IMR-90 (cell line): ENCODE results near the gene HMGB2. TPM values are rescaled to one million over a fixed set of nuclear protein-coding genes. Genes with fewer than 3 reads are reported as not detected.

Experiments
- ATAC-seq: fragments of 200-7000 bp; cut with Tn5 transposase; 2 replicates; pipeline ENCODE4 v1.9.1; 2020; ENCODE audit warnings: low read depth, mild to moderate bottlenecking, moderate library complexity
- BruUV-seq: library from RNA; stranded (reverse); fragments of 400-500 nt; replicated peaks from 2 replicates; lab custom pipeline; 2021; lab: Mats Ljungman, UMichigan
- CTCF ChIA-PET: fragments of 300-600 bp; formaldehyde crosslinking; extraction: SDS; loops from one replicate; lab custom pipeline; 2021; ENCODE audit warnings: antibody characterized with exemption; lab: Yijun Ruan, JAX
- POLR2A ChIA-PET: fragments of 300-600 bp; sonication (Branson Sonifier 250); formaldehyde crosslinking; loops from one replicate; lab custom pipeline; 2022; ENCODE audit warnings: antibody characterized with exemption; ENCODE audit not compliant: unreplicated experiment; lab: Charles Lee
- DNase-seq: peaks from one replicate; pipeline ENCODE4 v3.0.0; 2013
- H2AFZ ChIP-seq: replicated peaks from 2 replicates; pipeline ENCODE3; 2013; ENCODE audit warnings: low read length, mild to moderate bottlenecking; ENCODE audit not compliant: poor library complexity
- H2AK5ac ChIP-seq: 2 replicates; pipeline ENCODE4 v1.6.1; 2013; ENCODE audit warnings: low read depth, low read length, inconsistent platforms
- H2AK9ac ChIP-seq: replicated peaks from 2 replicates; pipeline ENCODE3; 2013; ENCODE audit warnings: mild to moderate bottlenecking, low read depth, low read length, moderate library complexity; ENCODE audit not compliant: poor library complexity
- H2BK120ac ChIP-seq: 2 replicates; pipeline ENCODE4 v1.6.1; 2013; ENCODE audit warnings: low read depth, low read length, inconsistent platforms
- H2BK15ac ChIP-seq: 3 replicates; pipeline ENCODE4 v1.6.1; 2013; ENCODE audit warnings: low read depth, low read length, inconsistent platforms
- H2BK20ac ChIP-seq: 2 replicates; pipeline ENCODE4 v1.6.1; 2013; ENCODE audit warnings: low read depth, mild to moderate bottlenecking, inconsistent platforms, low read length, moderate library complexity
- H2BK5ac ChIP-seq: 2 replicates; pipeline ENCODE4 v1.6.1; 2013; ENCODE audit warnings: mild to moderate bottlenecking, low read depth, low read length, inconsistent platforms; ENCODE audit not compliant: poor library complexity, severe bottlenecking
- H3K14ac ChIP-seq: replicated peaks from 2 replicates; pipeline ENCODE4 v1.6.1; 2013; ENCODE audit warnings: low read depth, low read length, inconsistent platforms
- H3K18ac ChIP-seq: 2 replicates; pipeline ENCODE4 v1.6.1; 2013; ENCODE audit warnings: low read depth, low read length, control low read depth
- H3K23ac ChIP-seq: 2 replicates; pipeline ENCODE4 v1.6.1; 2013; ENCODE audit warnings: low read depth, low read length, inconsistent platforms
- H3K27ac ChIP-seq: 2 replicates; pipeline ENCODE4 v1.5.1; 2013; ENCODE audit warnings: mild to moderate bottlenecking, control low read depth, low read length; ENCODE audit not compliant: insufficient read depth
- H3K27me3 ChIP-seq: 2 replicates; pipeline ENCODE4 v1.6.1; 2013; ENCODE audit warnings: low read length; ENCODE audit not compliant: control insufficient read depth, insufficient read depth
- H3K36me3 ChIP-seq: 2 replicates; pipeline ENCODE4 v1.6.1; 2013; ENCODE audit warnings: low read length, mixed read lengths; ENCODE audit not compliant: control insufficient read depth, insufficient read depth
- H3K4ac ChIP-seq: 2 replicates; pipeline ENCODE4 v1.6.1; 2013; ENCODE audit warnings: low read depth, low read length, inconsistent platforms
- H3K4me1 ChIP-seq: 2 replicates; pipeline ENCODE4 v1.6.1; 2013; ENCODE audit warnings: low read length, mixed read lengths; ENCODE audit not compliant: control insufficient read depth, insufficient read depth
- H3K4me2 ChIP-seq: 2 replicates; pipeline ENCODE4 v1.6.1; 2013; ENCODE audit warnings: low read depth, mild to moderate bottlenecking, control low read depth, low read length, moderate library complexity
- H3K4me3 ChIP-seq: 2 replicates; pipeline ENCODE4 v1.5.1; 2013; ENCODE audit warnings: low read depth, mild to moderate bottlenecking, control low read depth, low read length, moderate library complexity; ENCODE audit not compliant: insufficient read depth
- H3K56ac ChIP-seq: 2 replicates; pipeline ENCODE4 v1.6.1; 2013; ENCODE audit warnings: low read length, inconsistent platforms; ENCODE audit not compliant: insufficient read depth; ENCODE audit errors: extremely low read depth
- H3K79me1 ChIP-seq, 2 experiments: 2 replicates each; pipeline ENCODE4 v1.6.1; 2013; ENCODE audit warnings: low read length in 2 of 2, inconsistent platforms in 1 of 2, low read depth in 1 of 2
- H3K9ac ChIP-seq: 2 replicates; pipeline ENCODE4 v1.6.1; 2013; ENCODE audit warnings: low read depth, low read length, control low read depth
- H3K9me1 ChIP-seq: 2 replicates; pipeline ENCODE4 v1.6.1; 2013; ENCODE audit warnings: low read length, inconsistent platforms; ENCODE audit not compliant: insufficient read depth
- H3K9me3 ChIP-seq: 2 replicates; pipeline ENCODE4 v1.6.1; 2013; ENCODE audit warnings: low read length; ENCODE audit not compliant: control insufficient read depth, insufficient read depth
- H4K20me1 ChIP-seq: 2 replicates; pipeline ENCODE4 v1.6.1; 2013; ENCODE audit warnings: low read length, inconsistent platforms; ENCODE audit not compliant: insufficient read depth
- H4K5ac ChIP-seq: 2 replicates; pipeline ENCODE4 v1.6.1; 2013; ENCODE audit warnings: mild to moderate bottlenecking, low read depth, low read length, control low read depth
- H4K8ac ChIP-seq, 2 experiments: 2 replicates each; pipeline ENCODE4 v1.6.1; 2013; ENCODE audit warnings: low read depth in 2 of 2, low read length in 2 of 2, control low read depth in 1 of 2, inconsistent platforms in 1 of 2
- H4K91ac ChIP-seq: 2 replicates; pipeline ENCODE4 v1.6.1; 2013; ENCODE audit warnings: low read depth, low read length, inconsistent platforms; ENCODE audit not compliant: insufficient read depth
- BHLHE40 ChIP-seq: fragments of 150-350 bp; IDR thresholded peaks from 2 replicates; pipeline ENCODE4 v1.6.1; 2016; ENCODE audit warnings: mild to moderate bottlenecking, low read depth, low read length
- CEBPB ChIP-seq: IDR thresholded peaks from 2 replicates; pipeline ENCODE4 v1.6.1; 2012; ENCODE audit warnings: low read depth, low read length, improper control_type of control experiment
- CHD1 ChIP-seq: IDR thresholded peaks from 2 replicates; pipeline ENCODE4 v1.6.1; 2012; ENCODE audit warnings: low read depth, low read length, improper control_type of control experiment
- FOS ChIP-seq: fragments of 150-350 bp; IDR thresholded peaks from 2 replicates; pipeline ENCODE4 v1.6.1; 2016; ENCODE audit warnings: low read depth, low read length
- MAZ ChIP-seq: IDR thresholded peaks from 2 replicates; pipeline ENCODE4 v1.6.1; 2012; ENCODE audit warnings: low read depth, mild to moderate bottlenecking, low read length, improper control_type of control experiment, moderate library complexity, borderline replicate concordance
- MXI1 ChIP-seq: IDR thresholded peaks from 2 replicates; pipeline ENCODE4 v1.6.1; 2012; ENCODE audit warnings: low read depth, mild to moderate bottlenecking, low read length, moderate library complexity, borderline replicate concordance
- NFE2L2 ChIP-seq: fragments of 150-350 bp; IDR thresholded peaks from 2 replicates; pipeline ENCODE4 v1.6.1; 2016; ENCODE audit warnings: low read depth, mild to moderate bottlenecking, low read length
- RAD21 ChIP-seq: IDR thresholded peaks from 2 replicates; pipeline ENCODE4 v1.6.1; 2012; ENCODE audit warnings: low read length, improper control_type of control experiment
- RCOR1 ChIP-seq: IDR thresholded peaks from 2 replicates; pipeline ENCODE4 v1.6.1; 2012; ENCODE audit warnings: mild to moderate bottlenecking, low read length, improper control_type of control experiment; ENCODE audit not compliant: insufficient replicate concordance
- SMC3 ChIP-seq: fragments of 150-350 bp; IDR thresholded peaks from 2 replicates; pipeline ENCODE4 v1.6.1; 2016; ENCODE audit warnings: low read depth, mild to moderate bottlenecking, antibody characterized with exemption, low read length, moderate library complexity
- WGBS, 2 experiments: methylation state at CpG; one replicate each; pipeline versions ENCODE4 v1.1.5 to v1.1.7; 2013; ENCODE audit warnings: missing lambda C conversion rate in 2 of 2; ENCODE audit not compliant: insufficient read length in 1 of 2; ENCODE audit errors: extremely low coverage in 2 of 2; 5-methylcytosine and 5-hydroxymethylcytosine counted together
- dilution Hi-C: fragments of 300-500 bp; cut with HindIII; formaldehyde crosslinking; loops from one replicate; pipeline ENCODE4 v1.14.3; 2018; ENCODE audit warnings: low sequenced_read_pairs; ENCODE audit not compliant: unreplicated experiment
- in situ Hi-C: fragments of 300-500 bp; cut with MboI; formaldehyde crosslinking; loops from 3 replicates; pipeline ENCODE4 v1.14.3; 2019; ENCODE audit warnings: low sequenced_read_pairs, inconsistent platforms, mixed read lengths
- intact Hi-C: fragments of 100-400 bp; cut with micrococcal nuclease; formaldehyde crosslinking; loops from 2 replicates; pipeline ENCODE4 v1.10.0; 2022
- polyA plus RNA-seq, 3 experiments: library from polyadenylated mRNA; depleted of rRNA; stranded (reverse); fragments of >200 nt; gene quantifications; 2 replicates each; pipeline ENCODE4 v1.2.3, GENCODE V29; 2012; ENCODE audit warnings: low replicate concordance in 1 of 3
- total RNA-seq: library from RNA; depleted of rRNA; stranded (reverse); fragments of >200 nt; gene quantifications from 2 replicates; pipeline ENCODE4 v1.2.3, GENCODE V29; 2012
- TF ChIP-seq, protein P1 (sequence below): fragments of 150-350 bp; IDR thresholded peaks from 2 replicates; pipeline ENCODE4 v1.6.1; 2017; ENCODE audit warnings: mild to moderate bottlenecking, antibody characterized with exemption, low read length, low read depth
- TF ChIP-seq, protein P2 (sequence below): conservative IDR thresholded peaks from 2 replicates; pipeline ENCODE4 v1.5.1; 2012; ENCODE audit warnings: mild to moderate bottlenecking, low read depth, low read length, improper control_type of control experiment

The HMGB2 gene
- total and polyA plus RNA-seq, 2 of the 4 experiments (the other 2 are of a cell fraction): 49.3 to 106 TPM

DNA sequence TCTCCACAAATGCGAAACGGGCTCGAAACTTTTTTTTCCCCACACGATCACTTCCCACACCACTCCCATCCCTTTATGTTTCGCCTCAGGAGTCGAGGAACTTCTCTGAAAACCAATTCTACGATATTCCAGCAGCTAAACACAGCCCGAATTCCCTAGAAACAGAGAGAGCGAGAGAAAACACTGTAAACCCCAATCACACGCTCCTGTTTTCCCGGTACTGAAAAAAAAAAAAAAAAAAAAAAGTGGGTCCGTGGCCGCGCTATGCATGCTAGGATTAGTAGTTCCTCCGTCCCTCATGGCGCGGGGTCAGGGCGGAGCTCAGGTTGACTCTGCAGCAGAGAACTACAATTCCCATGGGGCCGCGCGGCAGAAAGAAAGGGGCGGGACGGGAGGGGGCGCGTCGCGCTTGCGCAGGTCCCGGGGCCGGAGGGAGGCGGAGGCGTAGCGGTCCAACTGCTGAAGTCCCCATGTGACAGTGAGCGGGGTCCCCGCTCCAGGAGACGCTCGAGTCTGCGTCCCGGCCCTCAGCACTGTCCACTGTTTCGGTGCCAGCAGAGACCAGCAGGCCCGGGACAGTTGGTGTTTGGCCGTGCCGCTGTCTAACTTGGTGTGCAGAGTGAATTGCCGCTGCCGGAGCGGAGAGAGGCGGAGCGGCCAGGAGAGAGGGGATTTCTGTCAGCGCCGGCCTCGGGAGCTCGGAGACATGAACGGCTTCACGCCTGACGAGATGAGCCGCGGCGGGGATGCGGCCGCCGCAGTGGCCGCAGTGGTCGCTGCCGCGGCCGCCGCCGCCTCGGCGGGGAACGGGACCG is 36.5 kb upstream of the HMGB2 start, which contains the start of gene SAP30 (continued):
- TF ChIP-seq CEBPB: no peak
- TF ChIP-seq CHD1: no peak
- no peak for TF ChIP-seq SMC3

DNA sequence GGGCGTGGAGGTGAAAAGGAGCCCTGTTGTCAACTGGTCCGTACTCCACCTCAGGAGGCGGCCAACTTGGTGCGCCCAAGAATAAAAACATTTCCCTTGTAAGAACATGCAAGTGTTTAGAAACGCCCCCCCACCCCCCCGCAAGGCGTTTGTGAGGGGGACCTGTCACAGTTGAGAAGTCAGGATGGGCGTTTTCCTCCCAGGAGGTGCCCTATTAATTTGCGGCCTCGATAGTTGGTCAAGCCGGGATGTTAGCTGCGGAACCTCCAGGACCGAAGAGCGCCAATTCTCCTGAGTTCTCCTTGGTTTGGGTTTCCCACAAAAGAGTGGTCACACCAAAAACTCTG is 35.9 kb upstream of the HMGB2 start:
- 0 out of 2 replicates have a peak, but pooled peaks cover 5% of the 10 kb centered on the region for H3K9me1 ChIP-seq
- peak overlapping the region; percentile 78 for H3K27ac ChIP-seq
- CTCF ChIA-PET: interaction anchor here (0.9 kb wide), 1 partner anchor 9 kb away, joined by 3 read pairs; no protein-coding TSS in a partner anchor
- H3K4me3 ChIP-seq: peak overlapping the region; percentile 85
- ATAC-seq (no peak; the same call in 1 of the 2 replicates), DNase-seq (no peak)
- no peaks in the 10 kb centered on the region for H3K9me3 ChIP-seq
- peak overlapping the region; percentile 65 for H2AK9ac ChIP-seq
- intact Hi-C loops (loop anchor here (1.0 to 5.0 kb wide), 2 partner anchors 36 to 912 kb away; partner anchors contain the start of genes CEP44, FBXO8 and HMGB2), dilution Hi-C loops (no loop called here), in situ Hi-C loops (no loop called here)
- H3K4me1 ChIP-seq: no peaks in the 10 kb centered on the region; the same call in 1 of the 2 replicates
- peak overlapping the region; percentile 92 for H3K23ac ChIP-seq
- 0 out of 2 replicates have a peak overlapping the region, but pooled peaks have one; percentile 60 for H2BK120ac ChIP-seq
- H3K36me3 ChIP-seq: no peaks in the 10 kb centered on the region
- H2BK15ac ChIP-seq: 0 out of 3 replicates have a peak overlapping the region, but pooled peaks have one; percentile 37
- peaks cover 2 to 7% of the 10 kb centered on the region in 2 experiments; a peak in 1 of 4 replicates for H3K79me1 ChIP-seq
- H2AFZ ChIP-seq: peak overlapping the region; percentile 97
- peak overlapping the region; percentile 91 for H3K56ac ChIP-seq
- no peaks in the 10 kb centered on the region for H4K20me1 ChIP-seq
- no peaks in the 10 kb centered on the region for H3K27me3 ChIP-seq
- peak overlapping the region; percentile 80 for H3K14ac ChIP-seq
- WGBS, 2 experiments: 0% methylated on average over 4 of the region's 14 CpGs; no CpG with 5 or more reads in 1 of the 2 experiments
- peak overlapping the region; percentile 86 for H2BK5ac ChIP-seq
- H2AK5ac ChIP-seq: peak overlapping the region; percentile 57; the same call in 1 of the 2 replicates
- no TSS peak for BruUV-seq
- H3K4me2 ChIP-seq: peak overlapping the region; percentile 96
- peak overlapping the region; percentile 78 for H3K18ac ChIP-seq
- no peak overlapping the region for H2BK20ac ChIP-seq
- H3K9ac ChIP-seq: peak overlapping the region; percentile 95
- H4K91ac ChIP-seq: peak overlapping the region; percentile 83
- H4K5ac ChIP-seq: peak overlapping the region; percentile 71; the same call in 1 of the 2 replicates
- POLR2A ChIA-PET: interaction anchor here (0.6 to 1.0 kb wide), 3 partner anchors 32 to 514 kb away, joined by 3 to 10 read pairs (median 5); partner anchors contain the start of gene HMGB2
- H3K4ac ChIP-seq: peak overlapping the region; percentile 84
- H4K8ac ChIP-seq: peak overlapping the region; percentile 65 to 87; a peak in 3 of 4 replicates
- TF ChIP-seq MXI1: no peak
- TF ChIP-seq CHD1: no peak
- TF ChIP-seq FOS: no peak
- TF ChIP-seq RAD21: no peak
- TF ChIP-seq SMC3: no peak
- no peak for TF ChIP-seq MAZ
- TF ChIP-seq, protein P1, sequence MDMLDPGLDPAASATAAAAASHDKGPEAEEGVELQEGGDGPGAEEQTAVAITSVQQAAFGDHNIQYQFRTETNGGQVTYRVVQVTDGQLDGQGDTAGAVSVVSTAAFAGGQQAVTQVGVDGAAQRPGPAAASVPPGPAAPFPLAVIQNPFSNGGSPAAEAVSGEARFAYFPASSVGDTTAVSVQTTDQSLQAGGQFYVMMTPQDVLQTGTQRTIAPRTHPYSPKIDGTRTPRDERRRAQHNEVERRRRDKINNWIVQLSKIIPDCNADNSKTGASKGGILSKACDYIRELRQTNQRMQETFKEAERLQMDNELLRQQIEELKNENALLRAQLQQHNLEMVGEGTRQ: no peak
- TF ChIP-seq, protein P2, sequence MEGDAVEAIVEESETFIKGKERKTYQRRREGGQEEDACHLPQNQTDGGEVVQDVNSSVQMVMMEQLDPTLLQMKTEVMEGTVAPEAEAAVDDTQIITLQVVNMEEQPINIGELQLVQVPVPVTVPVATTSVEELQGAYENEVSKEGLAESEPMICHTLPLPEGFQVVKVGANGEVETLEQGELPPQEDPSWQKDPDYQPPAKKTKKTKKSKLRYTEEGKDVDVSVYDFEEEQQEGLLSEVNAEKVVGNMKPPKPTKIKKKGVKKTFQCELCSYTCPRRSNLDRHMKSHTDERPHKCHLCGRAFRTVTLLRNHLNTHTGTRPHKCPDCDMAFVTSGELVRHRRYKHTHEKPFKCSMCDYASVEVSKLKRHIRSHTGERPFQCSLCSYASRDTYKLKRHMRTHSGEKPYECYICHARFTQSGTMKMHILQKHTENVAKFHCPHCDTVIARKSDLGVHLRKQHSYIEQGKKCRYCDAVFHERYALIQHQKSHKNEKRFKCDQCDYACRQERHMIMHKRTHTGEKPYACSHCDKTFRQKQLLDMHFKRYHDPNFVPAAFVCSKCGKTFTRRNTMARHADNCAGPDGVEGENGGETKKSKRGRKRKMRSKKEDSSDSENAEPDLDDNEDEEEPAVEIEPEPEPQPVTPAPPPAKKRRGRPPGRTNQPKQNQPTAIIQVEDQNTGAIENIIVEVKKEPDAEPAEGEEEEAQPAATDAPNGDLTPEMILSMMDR: no peak
- TF ChIP-seq BHLHE40: no peak
- TF ChIP-seq NFE2L2: no peak
- TF ChIP-seq RCOR1: no peak
